Sigmoid colon (tissue), 7 donors: ENCODE measurements around the gene KLF15. TPM values are rescaled to one million over a fixed set of nuclear protein-coding genes. Genes with fewer than 3 reads are reported as not detected.

Experiments
- DNase-seq: peaks from one replicate; pipeline ENCODE4 v3.0.0-alpha.2; 2019
- H3K27ac ChIP-seq, 4 donors: fragments of 200-600 bp; sonication (generic); one replicate each; pipeline ENCODE4 v1.5.1; 2016 to 2019; ENCODE audit warnings: mild to moderate bottlenecking in 1 of 4
- H3K27me3 ChIP-seq, 3 donors: fragments of 200-600 bp; sonication (generic); one replicate each; pipeline ENCODE4 v1.5.1; 2019; ENCODE audit warnings: mild to moderate bottlenecking in 1 of 3
- H3K36me3 ChIP-seq, 4 donors: fragments of 200-600 bp; sonication (generic); one replicate each; pipeline ENCODE4 v1.5.1; 2016 to 2019
- H3K4me1 ChIP-seq, 4 donors: fragments of 200-600 bp; sonication (generic); one replicate each; pipeline ENCODE4 v1.5.1; 2017 to 2019
- H3K4me3 ChIP-seq, 4 donors: fragments of 200-600 bp; sonication (generic); one replicate each; pipeline ENCODE4 v1.5.1; 2017 to 2019; ENCODE audit warnings: mild to moderate bottlenecking in 2 of 4, moderate library complexity in 1 of 4
- H3K9me3 ChIP-seq, 4 donors: fragments of 200-600 bp in 3 of 4; sonication (generic) in 3 of 4; one replicate each; pipeline versions ENCODE4 v1.5.1 to v1.6.1; 2013 to 2019
- EP300 ChIP-seq, 4 donors: sonication (generic); formaldehyde crosslinking; IDR thresholded peaks; one replicate each; pipeline ENCODE4 v1.6.1; 2017; ENCODE audit warnings: antibody characterized with exemption in 4 of 4
- POLR2A ChIP-seq, 2 donors: fragments of 450-650 bp; IDR thresholded peaks; one replicate each; pipeline ENCODE4 v1.6.1; 2016; ENCODE audit warnings: antibody characterized with exemption in 2 of 2, mild to moderate bottlenecking in 2 of 2, moderate library complexity in 2 of 2
- POLR2AphosphoS5 ChIP-seq, 4 donors: sonication (generic); formaldehyde crosslinking; IDR thresholded peaks; one replicate each; pipeline ENCODE4 v1.6.1; 2017; ENCODE audit warnings: antibody characterized with exemption in 4 of 4
- WGBS, 2 donors: extraction: QIAGEN DNeasy Blood & Tissue Kit; methylation state at CpG; one replicate each; pipeline ENCODE4 v1.1.7; 2013; 5-methylcytosine and 5-hydroxymethylcytosine counted together
- intact Hi-C: fragments of 100-400 bp; cut with DNase I; formaldehyde crosslinking; loops from one replicate; pipeline ENCODE4 v1.15.1; 2023
- polyA plus RNA-seq, 3 donors: library from polyadenylated mRNA; stranded (reverse); fragments of 200-250 nt; gene quantifications; one replicate each; pipeline ENCODE4 v1.2.3, GENCODE V29; 2013
- total RNA-seq, 4 donors: library from RNA; depleted of rRNA; stranded (reverse); fragments of >200 nt; gene quantifications; one replicate each; pipeline ENCODE4 v1.1.0, GENCODE V29; 2016
- TF ChIP-seq, protein P1 (sequence below), 4 experiments: fragments of 450-650 bp in 3 of 4; fragments of 200-600 bp in 1 of 4; IDR thresholded peaks; one replicate each; pipeline ENCODE4 v1.5.1; 2016 to 2019; ENCODE audit warnings: antibody characterized with exemption in 4 of 4, mild to moderate bottlenecking in 3 of 4, moderate library complexity in 2 of 4
- donor health status: healthy with polysubstance abuse.
- donor health status: Bipolar disorder and iron deficiency.
- donor health status: healthy.

KLF15 gene
- total and polyA plus RNA-seq, 7 donors: 0.69 to 50.2 (median 21.9) TPM

DNA sequence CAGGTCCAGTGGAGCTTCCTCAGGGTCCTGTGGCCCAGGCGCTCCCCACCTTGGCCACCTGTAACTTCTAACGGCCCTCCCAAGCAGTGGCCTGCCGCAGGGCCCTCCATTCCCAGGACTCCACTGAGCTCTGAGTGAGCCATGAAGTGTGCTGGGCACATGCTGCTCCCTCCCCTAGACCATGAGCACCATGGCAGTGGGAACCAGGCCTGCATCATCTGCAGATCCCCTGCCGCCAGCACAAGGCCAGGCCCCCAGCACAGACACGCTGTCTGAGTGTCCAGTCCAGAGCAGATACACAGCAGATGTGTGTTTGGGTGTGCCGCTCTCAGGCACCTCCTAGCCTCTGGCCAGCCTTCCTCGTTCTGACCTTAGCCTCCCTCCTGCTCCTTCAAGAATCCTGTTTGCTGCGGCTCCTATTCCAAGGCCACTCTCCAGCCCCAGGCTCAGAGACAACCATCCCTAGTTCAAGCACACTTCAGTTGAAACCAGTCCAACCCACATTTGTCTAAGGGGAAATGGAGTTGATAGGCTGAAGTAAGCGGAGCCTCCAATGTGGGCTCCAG is 7.0 kb upstream of the KLF15 start:
- no peaks in the 10 kb centered on the region for H3K36me3 ChIP-seq
- 91 to 93% methylated on average over 9 of the region's 9 CpGs for WGBS, 2 donors
- no peak overlapping the region for H3K4me3 ChIP-seq
- TF ChIP-seq, protein P1, sequence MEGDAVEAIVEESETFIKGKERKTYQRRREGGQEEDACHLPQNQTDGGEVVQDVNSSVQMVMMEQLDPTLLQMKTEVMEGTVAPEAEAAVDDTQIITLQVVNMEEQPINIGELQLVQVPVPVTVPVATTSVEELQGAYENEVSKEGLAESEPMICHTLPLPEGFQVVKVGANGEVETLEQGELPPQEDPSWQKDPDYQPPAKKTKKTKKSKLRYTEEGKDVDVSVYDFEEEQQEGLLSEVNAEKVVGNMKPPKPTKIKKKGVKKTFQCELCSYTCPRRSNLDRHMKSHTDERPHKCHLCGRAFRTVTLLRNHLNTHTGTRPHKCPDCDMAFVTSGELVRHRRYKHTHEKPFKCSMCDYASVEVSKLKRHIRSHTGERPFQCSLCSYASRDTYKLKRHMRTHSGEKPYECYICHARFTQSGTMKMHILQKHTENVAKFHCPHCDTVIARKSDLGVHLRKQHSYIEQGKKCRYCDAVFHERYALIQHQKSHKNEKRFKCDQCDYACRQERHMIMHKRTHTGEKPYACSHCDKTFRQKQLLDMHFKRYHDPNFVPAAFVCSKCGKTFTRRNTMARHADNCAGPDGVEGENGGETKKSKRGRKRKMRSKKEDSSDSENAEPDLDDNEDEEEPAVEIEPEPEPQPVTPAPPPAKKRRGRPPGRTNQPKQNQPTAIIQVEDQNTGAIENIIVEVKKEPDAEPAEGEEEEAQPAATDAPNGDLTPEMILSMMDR (IDR thresholded peaks at IDR 0.05): no peak
- TF ChIP-seq POLR2AphosphoS5 (IDR thresholded peaks at IDR 0.05): no peak
- no peak for TF ChIP-seq POLR2A (IDR thresholded peaks at IDR 0.05)
- peak; percentile 64 for DNase-seq
- no peak overlapping the region for H3K27ac ChIP-seq
- peaks cover 0 to 3% (median 0%) of the 10 kb centered on the region in 4 donors for H3K9me3 ChIP-seq
- intact Hi-C loops: no loop called here
- H3K27me3 ChIP-seq: no peaks in the 10 kb centered on the region
- no peaks in the 10 kb centered on the region for H3K4me1 ChIP-seq

DNA sequence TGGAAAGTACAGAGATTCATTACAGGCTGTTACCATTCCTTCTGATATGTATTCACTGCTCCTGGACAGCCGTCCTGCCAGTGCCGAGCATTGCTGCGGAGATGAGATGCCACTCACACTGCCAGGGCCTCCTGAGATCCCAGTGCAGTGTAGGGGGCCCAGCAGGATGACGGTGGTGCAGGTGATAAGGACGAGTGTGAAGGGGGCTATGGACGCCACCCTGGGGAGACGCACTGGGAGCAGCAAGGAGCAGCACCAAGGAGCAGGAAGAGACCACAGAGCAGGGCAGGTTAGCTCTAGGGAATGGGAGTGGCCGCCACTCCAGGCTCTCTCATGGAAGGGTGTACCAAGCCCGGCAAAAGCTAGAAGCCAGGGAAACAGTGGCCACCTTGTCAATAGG is 4.0 kb upstream of the KLF15 start:
- TF ChIP-seq, protein P1 (IDR thresholded peaks at IDR 0.05): no peak
- TF ChIP-seq POLR2A (IDR thresholded peaks at IDR 0.05): no peak
- TF ChIP-seq EP300 (IDR thresholded peaks at IDR 0.05): no peak
- TF ChIP-seq POLR2AphosphoS5 (IDR thresholded peaks at IDR 0.05): no peak
- H3K36me3 ChIP-seq: no peaks in the 10 kb centered on the region
- H3K9me3 ChIP-seq: peaks cover 0 to 3% (median 0%) of the 10 kb centered on the region in 4 donors
- H3K4me3 ChIP-seq: no peak overlapping the region
- no peak overlapping the region for H3K27ac ChIP-seq
- 72 to 82% methylated on average over 9 of the region's 9 CpGs for WGBS, 2 donors
- DNase-seq: no peak
- intact Hi-C loops: no loop called here
- H3K4me1 ChIP-seq: peaks cover 0 to 16% (median 10%) of the 10 kb centered on the region in 4 donors
- no peaks in the 10 kb centered on the region for H3K27me3 ChIP-seq

DNA sequence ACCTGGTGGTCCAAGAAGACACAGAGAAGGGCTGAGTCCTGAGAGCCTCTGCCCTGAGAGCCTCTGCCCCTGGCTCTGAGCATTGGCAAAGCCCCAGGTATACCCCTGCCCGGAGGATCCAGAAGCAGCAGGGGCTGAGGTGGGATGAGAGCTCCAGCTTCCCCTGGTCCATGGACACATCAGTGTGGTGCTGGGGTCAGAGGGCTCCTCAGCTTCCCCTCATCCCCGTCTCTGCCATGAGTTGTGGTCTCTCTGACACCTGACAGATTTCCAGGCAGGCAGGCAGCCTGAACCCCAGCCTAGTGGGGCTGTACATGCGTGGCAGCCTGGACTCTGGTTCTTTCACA is 3.5 kb upstream of the KLF15 start:
- Histone ChIP-seq H3K9me3 (peaks cover 0 to 3% (median 0%) of the 10 kb centered on the region in 4 donors), H3K27me3 (no peaks in the 10 kb centered on the region), H3K27ac (no peak overlapping the region), H3K4me1 (peaks cover 0 to 19% (median 10%) of the 10 kb centered on the region in 4 donors), H3K36me3 (no peaks in the 10 kb centered on the region), H3K4me3 (no peak overlapping the region)
- intact Hi-C loops: no loop called here
- TF ChIP-seq POLR2A (IDR thresholded peaks at IDR 0.05): no peak
- no peak for TF ChIP-seq EP300 (IDR thresholded peaks at IDR 0.05)
- TF ChIP-seq, protein P1 (IDR thresholded peaks at IDR 0.05): no peak
- TF ChIP-seq POLR2AphosphoS5 (IDR thresholded peaks at IDR 0.05): no peak
- 67 to 78% methylated on average over 3 of the region's 3 CpGs for WGBS, 2 donors
- DNase-seq: no peak

DNA sequence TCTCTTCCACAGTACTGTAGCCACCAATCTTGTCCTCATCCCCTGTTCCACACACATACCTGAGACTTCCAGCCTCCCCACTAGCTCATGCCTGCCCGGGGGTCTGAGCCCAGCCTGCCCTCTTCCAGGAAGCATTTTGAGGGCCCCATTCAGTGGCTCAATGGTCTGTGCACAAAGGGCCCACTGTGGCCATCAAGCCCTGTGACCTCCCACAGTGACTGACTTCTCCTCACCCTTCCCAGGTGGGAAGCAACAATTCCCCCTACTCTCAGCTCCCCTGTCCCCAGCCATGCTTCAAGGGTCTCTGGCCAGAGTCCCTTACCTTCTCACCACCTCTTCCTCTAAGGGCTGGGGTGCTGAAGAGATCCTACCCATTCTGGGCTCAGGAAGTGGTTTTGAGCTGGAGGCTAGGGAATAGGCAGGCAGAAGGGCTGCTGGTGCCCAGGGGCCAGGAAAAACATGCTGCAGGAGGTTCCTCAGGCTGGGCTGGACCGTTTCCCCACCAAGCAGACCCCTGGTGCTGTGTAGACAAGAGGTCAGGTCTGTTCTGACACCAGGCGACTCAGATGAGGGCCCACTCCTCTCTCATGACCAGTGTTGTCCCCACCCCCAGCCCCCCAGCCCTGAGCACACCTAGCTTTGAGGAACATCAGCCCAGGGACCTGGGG is 3.0 kb upstream of the KLF15 start:
- peak; percentile 58 for DNase-seq

More for the DNA sequence above, 3.0 kb upstream of the KLF15 start:
- H3K4me1 ChIP-seq: peaks cover 0 to 24% (median 15%) of the 10 kb centered on the region in 4 donors
- no peak overlapping the region for H3K27ac ChIP-seq
- peaks cover 0 to 3% (median 0%) of the 10 kb centered on the region in 4 donors for H3K9me3 ChIP-seq
- no peaks in the 10 kb centered on the region for H3K36me3 ChIP-seq
- intact Hi-C loops: no loop called here
- WGBS, 2 donors: 64 to 74% methylated on average over 3 of the region's 3 CpGs
- no peak overlapping the region for H3K4me3 ChIP-seq
- TF ChIP-seq POLR2A (IDR thresholded peaks at IDR 0.05) (no peak), EP300 (IDR thresholded peaks at IDR 0.05) (no peak), POLR2AphosphoS5 (IDR thresholded peaks at IDR 0.05) (no peak)
- TF ChIP-seq, protein P1 (IDR thresholded peaks at IDR 0.05): no peak
- no peaks in the 10 kb centered on the region for H3K27me3 ChIP-seq
